GM18868 (cell line): Measurements from ENCODE around the gene TMEM201.
"Not testable (repeated sequence)": the region's sequence is repeated elsewhere in the genome, so short reads cannot be mapped to it uniquely, and the experiment has no call there.

Source experiments
- ATAC-seq: cut with Tn5 transposase; IDR thresholded peaks from one replicate; pipeline ENCODE4 v1.9.1; 2021; ENCODE audit warnings: mild to moderate bottlenecking, moderate library complexity; ENCODE audit not compliant: unreplicated experiment

Gene TMEM201, protein sequence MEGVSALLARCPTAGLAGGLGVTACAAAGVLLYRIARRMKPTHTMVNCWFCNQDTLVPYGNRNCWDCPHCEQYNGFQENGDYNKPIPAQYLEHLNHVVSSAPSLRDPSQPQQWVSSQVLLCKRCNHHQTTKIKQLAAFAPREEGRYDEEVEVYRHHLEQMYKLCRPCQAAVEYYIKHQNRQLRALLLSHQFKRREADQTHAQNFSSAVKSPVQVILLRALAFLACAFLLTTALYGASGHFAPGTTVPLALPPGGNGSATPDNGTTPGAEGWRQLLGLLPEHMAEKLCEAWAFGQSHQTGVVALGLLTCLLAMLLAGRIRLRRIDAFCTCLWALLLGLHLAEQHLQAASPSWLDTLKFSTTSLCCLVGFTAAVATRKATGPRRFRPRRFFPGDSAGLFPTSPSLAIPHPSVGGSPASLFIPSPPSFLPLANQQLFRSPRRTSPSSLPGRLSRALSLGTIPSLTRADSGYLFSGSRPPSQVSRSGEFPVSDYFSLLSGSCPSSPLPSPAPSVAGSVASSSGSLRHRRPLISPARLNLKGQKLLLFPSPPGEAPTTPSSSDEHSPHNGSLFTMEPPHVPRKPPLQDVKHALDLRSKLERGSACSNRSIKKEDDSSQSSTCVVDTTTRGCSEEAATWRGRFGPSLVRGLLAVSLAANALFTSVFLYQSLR

DNA sequence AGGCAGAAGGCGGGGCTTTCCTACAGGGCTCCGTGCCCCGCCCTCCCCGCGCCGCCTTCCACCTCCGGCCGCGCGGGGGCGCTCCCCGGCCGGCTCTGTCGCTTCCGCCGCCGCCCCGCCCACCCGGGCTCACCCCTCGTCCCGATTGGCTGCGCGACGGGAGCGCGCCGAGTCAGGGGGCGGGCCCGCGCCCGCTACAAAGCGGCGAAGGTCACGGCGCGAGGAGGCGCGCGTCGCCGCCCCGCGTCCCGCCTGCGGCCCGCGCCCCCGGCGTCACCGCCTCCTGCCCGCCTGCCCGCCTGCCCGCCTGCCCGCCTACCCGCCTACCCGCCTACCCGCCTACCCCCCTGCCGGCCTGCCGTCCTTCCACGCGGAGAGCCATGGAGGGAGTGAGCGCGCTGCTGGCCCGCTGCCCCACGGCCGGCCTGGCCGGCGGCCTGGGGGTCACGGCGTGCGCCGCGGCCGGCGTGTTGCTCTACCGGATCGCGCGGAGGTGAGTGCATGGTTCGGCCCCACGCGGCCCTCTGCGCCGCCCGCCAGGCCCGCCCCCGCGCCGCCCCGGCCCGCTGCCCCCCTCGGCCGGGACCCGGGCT, at the start of gene TMEM201:
Gene TMEM201 (plus strand): TSS at position 361 of the 593 bp plus-strand sequence. CDS start 20 bp downstream, at position 381.
- ATAC-seq: peak; percentile 70

DNA sequence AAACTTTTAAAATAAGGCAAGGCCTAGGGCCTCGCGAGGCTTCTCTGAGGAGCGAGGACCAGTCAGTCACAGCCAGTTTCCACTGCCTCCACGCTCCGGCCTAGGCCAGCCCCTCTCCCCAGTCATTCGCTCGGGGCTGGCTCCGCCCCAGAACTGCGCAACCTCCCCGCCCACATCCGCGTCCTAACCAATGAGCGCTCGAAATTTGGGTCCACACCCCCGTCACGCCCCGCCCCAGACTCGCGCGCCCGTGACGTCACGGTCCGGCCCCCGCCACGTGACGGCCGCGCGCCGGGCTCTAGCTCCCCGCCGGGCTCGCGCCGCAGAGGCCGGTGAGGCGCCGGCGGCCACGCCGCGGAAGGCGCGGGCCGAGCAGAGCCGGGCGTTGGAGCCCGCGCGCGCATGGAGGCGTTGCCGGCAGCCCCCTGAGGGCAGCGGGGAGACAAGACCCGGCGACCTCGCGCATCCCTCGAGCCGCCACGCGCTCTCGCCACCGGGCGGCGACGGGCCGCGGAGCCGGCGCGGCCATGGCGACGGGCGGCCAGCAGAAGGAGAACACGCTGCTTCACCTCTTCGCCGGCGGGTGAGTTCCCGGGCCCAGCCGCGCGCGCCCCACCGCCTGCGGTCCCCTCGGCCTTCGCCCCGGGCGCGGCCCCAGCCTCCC, 49.4 kb upstream of the TMEM201 start, which contains the start of gene SLC25A33:
Gene SLC25A33 (plus strand): TSS at position 301 of the 664 bp plus-strand sequence. CDS start 227 bp downstream, at position 528.
- peak; percentile 96 for ATAC-seq

DNA sequence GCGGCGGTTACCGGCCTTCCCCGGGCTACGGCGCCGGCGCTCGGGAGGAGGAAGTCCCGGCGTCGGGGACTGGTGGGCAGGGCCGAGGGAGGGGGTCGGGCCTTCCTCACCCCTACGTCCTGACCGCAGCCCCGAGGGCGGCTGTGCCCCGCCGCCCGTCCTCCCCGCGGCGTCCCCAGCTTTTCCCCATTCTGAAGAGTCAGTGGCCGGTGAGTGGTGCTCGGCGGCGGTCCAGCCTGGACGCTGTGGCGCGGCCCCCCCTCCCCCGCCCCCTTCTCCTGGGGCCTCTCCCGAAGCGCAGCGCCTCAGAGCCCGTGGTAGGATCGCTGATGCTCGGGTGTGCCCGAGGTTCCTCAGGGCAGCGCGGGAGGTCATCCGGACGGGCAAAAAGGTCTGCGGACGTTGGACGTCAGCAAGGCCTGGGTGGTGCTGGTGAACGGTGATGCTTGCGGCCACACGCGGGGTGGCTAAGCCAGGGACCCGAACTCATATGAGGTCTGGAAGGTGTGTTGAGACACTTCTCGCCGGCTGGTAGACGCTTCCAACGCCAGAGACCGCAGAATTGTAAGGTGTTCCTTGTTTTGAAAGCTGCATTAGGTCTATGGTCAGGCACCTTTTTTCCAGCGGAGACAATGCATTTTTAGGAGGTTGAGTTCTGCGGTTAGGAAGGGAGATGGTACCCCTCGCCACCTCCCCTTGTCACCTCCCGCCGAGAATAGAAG, 48.7 kb upstream of the TMEM201 start:
- ATAC-seq: peak; percentile 35

DNA sequence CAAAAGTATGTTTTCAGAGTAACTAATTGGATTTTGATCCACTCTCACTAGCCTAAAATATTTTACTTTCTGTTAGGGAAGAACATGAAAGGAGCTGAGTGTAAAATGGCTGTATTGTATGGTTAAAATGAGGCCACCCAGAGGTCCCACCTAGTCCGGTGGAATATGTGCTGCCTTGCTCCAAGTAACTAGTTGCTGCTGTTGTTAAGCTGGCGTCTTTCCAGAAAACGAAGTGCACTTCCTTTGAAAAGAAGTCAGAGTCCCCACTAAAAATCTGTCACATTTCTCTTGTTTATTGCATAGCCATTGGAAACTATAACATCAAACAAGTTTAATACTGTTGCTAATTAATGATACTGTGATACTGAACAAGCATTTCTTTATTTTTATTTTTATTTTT, 46.3 kb upstream of the TMEM201 start:
- no peak for ATAC-seq

DNA sequence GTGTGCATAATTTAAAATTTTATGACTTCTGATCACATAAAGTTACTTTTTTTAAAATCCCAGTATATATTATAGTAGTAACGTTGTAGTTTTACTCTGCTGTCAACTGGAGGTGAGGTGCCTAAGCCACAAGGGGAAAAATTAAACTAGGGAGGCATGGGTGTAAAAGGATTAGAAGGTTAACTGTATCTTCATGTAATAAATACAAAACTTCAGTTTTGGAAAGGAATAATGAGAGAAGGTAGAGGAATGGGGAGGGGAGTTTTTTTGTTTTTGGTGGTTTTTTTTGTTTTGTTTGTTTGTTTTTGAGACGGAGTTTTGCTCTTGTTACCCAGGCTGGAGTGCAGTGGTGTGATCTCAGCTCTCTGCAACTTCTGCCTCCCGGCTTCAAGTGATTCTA, 43.8 kb upstream of the TMEM201 start:
- no peak for ATAC-seq

DNA sequence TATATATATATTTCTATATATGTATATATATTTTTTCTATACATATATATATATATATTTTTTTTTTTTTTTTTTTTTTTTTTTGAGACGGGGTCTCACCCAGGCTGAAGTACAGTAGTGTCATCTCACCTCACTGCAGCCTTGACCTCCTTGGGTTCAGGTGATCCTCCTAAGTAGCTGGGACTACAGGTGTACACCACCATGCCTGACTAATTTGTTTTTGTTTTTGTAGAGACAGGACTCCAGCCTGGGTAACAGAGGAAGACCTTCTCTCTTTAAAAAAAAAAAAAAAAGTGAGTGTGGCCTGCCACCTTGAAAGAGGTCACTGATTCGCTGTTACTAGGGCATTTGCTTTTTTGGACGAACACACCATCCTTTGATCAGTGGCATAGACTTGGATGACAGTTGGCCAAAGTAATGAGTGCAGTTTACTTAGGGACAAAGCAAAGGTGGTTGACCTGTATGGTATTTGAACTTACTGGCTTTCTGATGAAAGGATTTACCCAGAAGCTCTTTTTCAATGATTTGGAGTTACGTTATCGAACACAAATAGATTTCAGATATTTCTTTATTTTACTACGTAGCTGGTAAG, 38.7 kb upstream of the TMEM201 start:
- no peak for ATAC-seq

DNA sequence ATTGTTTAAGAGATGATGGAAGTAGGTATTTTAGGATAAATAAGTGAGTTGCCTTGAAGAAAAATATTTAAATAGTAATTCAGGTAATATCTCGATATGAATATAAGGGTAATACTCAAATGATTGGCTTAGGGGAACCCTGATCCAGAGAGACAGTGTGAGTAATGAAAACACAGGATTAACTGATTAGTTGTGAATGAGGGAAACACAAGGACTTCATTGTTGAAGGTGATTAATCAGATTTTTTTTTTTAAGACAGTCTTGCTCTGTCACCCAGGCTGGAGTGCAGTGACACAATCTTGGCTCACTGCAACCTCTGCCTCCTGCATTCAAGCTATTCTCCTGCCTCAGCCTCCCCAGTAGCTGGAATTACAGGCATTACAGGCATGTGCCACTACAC, 36.7 kb upstream of the TMEM201 start:
- no peak for ATAC-seq

DNA sequence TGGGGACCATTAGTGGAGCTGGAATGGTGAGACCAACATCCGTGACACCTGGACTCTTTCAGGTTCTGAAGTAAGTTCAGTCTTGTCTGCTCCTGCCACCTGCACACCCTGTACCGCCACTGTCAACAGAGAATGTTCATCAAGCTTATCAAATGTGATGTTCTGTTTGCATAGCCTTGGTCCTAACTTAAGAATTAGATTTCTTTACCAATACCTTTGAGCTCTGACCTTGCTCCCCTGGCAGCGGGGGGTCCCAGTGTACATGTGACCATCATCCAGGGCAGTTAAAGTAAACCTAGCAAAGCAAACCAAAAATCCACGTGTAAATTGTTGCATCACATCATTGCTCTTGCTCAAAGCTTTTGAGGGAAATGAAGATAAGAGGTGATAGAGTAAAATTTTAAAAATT, 35.0 kb upstream of the TMEM201 start:
- no peak for ATAC-seq

DNA sequence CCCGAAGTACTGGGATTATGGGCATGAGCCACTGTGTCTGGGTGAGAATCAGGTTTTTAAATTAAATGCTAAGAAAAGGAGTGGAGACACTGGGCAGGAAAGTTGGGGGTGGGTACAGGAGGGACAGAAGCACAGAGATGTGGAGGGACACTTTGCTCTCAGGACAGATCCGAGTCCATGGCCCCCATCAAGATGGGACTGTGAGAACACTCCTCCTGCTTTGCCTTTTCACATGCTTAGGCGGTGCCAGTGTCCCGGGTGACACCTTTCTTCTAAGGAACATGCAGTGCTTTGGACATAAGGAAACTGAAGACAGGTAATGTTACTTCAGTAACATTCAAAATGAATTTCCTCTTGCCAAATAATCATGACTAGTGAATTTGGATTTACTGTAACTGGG, 32.8 kb upstream of the TMEM201 start:
- ATAC-seq: no peak

DNA sequence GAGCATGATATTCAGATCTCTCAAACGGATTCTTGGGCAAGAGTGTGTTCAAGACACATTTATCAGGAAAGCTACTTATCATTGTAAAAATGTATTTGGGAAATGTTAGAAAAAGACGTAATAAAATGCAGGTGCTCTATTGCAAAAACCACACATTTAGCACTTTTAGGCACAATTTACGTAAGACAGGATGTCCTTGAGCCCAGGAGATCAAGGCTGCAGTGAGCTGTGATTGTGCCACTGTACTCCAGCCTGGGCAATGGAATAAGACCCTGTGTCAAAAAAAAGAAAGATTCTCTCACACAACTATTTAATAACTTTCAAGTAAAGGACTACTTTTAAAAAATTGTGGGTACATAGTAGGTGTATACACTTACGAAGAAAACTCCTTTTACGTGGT, 31.1 kb upstream of the TMEM201 start:
- ATAC-seq: no peak

DNA sequence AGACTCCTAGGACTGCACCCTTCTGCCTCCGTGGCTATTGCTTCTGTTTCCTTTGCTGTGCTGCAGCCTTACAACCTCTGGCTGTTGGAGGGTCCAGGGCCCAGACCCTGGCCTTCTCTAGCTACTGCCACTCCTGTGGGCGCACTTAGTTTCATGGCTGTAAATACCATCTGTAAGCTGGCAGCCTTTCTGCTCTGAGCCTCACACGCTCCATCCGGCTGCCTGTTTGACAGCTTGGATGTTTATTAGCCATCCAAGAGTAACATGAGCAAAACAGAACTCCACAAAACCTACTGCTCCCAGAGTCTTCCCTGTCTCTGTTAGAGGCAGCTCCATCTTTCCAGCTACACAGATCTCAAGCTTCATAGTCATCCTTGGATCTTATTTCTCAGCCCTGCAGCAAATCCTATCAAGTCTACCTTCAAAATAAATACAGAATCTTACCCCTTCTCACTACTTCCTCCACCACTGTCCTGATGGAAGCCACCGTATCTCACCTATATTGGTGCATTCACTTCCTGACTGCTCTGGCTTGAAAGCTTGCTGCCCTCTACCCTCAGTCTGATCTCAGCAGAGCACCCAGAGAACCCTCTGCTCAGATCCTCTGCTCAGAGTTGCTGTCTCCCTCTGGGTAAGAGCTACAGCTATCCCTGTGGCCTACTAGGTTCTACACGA, 30.3 kb upstream of the TMEM201 start:
- no peak for ATAC-seq

DNA sequence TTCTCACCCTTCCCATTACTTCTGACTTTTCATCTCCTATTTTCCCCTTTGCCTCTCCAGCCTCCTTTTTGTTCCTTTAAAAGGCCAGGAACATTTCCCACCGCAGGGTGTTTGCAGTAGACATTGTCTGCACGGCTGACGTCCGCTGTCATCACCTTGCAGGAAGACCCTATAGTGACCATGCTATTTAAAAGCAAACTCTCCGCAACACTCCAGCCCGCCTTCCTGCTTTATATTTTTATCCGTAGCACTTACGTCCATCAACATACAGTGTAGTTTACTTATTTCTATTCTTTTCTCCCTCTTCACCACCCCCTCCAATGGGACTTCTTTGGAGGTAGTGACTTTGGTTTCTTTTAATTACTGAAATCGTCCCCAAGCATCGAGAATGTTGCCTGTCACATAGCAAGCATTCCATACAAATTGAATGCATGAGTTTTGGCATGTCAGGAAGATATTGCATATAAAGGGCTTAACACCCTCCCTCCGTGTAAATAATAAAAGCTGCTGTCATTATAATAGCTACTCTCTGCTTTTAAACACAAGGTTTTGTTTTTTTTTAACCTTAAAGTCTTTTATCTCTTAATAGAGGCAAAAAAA, 29.7 kb upstream of the TMEM201 start:
- ATAC-seq: no peak

DNA sequence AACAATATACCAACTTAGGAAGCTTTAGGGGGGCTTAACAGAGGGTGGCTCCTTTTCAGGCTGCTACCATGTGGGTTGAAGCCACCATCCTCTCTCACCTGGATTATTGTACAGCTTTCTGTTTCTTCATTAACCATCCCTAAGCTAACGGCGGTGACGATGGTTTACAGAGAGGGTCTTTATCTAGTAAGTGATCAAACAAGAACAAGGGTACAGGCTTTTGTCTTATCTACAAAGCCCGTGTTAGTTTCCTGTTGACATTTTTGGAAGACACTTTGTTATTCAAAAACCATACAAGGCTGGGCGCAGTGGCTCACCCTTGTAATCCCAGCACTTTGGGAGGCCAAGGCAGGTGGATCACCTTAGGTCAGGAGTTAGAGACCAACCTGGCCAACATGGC, 29.0 kb upstream of the TMEM201 start:
- ATAC-seq: no peak

DNA sequence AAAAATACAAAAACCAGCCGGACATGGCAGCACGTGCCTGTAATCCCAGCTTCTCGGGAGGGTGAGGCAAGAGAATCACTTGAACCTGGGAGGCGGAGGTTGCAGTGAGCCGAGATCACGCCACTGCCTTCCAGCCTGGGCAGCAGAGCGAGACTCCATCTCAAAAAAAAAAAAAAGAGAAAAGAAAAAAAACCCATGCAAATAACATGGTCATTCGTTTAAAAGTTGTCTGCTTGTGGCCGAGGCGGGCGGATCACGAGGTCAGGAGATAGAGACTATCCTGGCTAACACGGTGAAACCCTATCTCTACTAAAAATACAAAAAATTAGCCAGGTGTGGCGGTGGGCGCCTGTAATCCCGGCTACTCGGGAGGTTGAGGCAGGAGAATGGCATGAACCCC, 28.6 kb upstream of the TMEM201 start:
- ATAC-seq: not testable (repeated sequence)

DNA sequence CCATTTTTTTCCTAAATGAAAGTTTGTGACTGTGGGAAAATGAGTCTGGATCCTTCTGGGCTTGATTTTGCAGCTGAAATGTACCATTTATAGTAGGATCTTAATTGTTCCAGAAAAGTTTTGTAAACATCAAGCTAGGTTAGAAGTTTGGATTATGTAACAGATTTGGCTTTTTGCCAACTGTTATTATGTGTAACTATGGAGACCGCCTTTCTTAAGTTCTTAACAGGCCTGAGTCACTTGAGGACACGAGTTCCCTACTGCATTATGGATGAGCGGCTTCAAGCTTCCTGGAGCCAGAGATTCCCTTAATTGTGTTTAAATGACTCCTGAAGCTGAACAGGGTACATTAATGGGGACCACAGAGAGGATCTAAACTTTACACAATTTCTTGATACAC, 27.3 kb upstream of the TMEM201 start:
- no peak for ATAC-seq

DNA sequence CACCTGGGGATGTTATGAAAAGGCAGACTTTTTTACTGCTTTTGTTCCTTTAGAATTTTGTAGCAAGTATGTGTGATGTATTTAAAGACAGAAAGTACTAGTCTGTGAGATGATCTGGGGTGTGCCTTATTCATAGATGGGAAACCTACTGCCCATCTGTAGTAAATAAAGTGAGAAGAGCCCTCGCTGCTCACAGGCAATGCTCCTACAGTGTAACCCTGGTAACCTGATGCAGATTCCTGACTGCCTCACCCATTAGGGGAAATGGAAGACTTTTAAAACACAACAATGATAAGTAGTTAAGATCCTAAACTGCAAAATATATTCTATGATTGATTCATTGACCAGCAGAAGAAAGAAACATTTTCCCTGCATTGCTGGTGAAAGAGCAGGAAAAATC, 19.4 kb upstream of the TMEM201 start:
- no peak for ATAC-seq

DNA sequence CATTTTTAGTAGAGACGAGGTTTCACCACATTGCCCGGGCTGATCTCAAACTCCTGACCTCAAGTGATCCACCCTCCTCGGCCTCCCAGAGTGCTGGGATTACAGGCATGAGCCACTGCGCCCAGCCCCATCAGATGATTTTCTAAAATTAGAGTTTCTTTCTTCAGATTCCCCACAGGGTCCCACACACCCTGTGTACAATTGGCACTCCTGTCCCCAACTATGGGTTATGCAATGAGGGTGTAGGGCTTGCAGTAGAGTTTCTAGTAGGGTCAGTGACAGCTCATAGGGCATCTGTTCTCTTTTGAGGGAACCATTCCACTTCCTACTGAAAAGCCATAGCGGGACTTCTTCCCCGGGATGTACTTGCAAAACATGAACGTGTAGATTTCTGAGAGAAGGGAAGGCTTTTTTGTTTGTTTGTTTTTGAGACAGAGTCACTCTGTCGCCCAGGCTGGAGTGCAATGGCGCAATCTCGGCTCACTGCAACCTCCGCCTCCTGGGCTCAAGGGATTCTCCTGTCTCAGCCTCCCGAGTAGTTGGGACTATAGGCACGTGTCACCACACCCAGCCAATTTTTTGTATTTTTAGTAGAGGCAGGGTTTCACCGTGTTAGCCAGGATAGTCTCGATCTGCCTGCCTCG, 17.7 kb upstream of the TMEM201 start:
- ATAC-seq: not testable (repeated sequence)

DNA sequence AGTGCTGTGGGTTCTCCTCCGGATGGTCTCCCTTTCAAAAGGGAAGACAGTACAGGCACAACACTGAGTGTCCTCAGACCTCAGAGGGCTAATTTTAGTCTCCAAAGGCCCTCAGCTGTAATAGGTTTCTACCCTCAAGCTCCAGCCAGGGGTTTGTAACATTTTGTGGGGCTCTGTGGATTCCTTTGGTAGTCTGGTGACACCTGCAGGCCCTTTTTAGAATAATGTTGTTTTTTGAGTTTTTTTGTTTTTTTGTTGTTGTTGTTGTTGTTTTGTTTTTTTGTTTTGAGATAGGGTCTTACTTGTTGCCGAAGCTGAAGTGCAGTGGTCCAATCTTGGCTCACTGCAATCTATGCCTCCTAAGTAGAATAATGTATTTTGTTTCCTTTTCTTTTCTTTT, 15.0 kb upstream of the TMEM201 start:
- ATAC-seq: no peak

DNA sequence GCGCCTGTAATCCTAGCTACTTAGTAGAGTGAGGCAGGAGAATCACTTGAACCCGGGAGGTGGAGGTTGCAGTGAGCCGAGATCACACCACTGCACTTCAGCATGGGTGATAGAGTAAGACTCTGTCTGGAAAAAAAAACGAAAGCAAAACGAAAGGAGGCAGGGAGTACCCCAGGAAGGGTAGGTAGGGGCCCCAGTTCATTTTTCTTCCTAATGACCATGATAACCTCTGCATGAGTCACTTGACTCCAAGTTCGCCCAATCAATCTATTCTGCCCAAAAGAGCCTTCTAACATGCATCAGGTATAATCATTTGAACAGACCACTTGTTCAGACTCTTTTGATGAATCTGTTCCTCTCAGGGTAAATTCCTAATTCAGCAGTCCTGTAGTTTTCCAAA, 13.2 kb upstream of the TMEM201 start:
- no peak for ATAC-seq
